ENCODE measurements around the gene QPCTL.

The QPCTL gene

DNA sequence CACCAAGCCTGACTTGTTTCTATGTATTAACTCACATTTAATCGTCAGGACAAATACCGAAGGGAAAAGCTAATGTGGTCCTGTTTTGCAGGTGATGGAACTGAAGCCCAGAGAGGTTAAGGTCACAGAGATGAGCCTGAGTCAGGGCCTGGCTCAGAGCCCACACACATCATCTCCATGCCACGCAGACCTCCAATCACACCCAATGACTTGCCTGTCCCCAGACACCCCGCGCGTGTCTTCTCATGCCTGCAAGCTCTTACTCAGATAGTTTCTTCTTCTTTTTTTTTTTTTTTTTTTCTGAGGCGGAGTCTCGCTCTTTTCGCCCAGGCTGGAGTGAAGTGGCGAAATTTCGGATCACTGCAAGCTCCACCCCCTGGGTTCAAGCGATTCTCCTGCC lies 60.2 kb downstream of the QPCTL start:
- FAIRE-seq (no peak), DNase-seq (ENCODE audit: insufficient read length, low spot score) (no peak)
- TF ChIP-seq POLR2A (IDR thresholded peaks at IDR 0.05; ENCODE audit: low read depth, low read length): no peak

DNA sequence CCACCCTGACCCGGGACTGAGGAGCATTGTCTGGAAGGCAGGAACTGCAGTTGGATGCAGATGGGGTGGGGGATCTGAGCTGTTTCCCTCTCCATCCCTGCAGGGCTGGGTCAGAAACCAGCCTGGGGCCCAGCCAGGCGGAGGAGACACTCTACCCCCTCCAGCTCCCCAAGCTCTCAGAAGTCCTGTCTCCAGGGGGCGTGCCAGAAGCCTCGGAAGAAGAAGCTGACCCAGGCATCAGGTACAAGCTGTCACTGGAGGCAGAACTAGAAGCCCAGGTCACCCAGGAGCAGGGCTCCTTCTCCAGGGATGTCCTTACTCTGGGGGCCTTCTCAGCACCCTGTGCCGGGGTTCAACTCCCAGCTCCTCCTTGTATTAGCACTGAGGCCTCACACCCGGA lies 61.1 kb downstream of the QPCTL start:
- no peak for TF ChIP-seq POLR2A (IDR thresholded peaks at IDR 0.05; ENCODE audit: low read depth, low read length)
- DNase-seq (ENCODE audit: insufficient read length, low spot score): no peak

More for the DNA sequence above, 61.1 kb downstream of the QPCTL start:
- FAIRE-seq: no peak

Data from H54 (cell line).